Epidermal melanocyte (primary cell): Measurements from ENCODE around the gene IFNA10.
A peak's percentile ranks its signal among the peaks of the same experiment; 100 is the strongest.
"Not testable (repeated sequence)": the region's sequence is repeated elsewhere in the genome, so short reads cannot be mapped to it uniquely, and the experiment has no call there.

Experiments used
- DNase-seq: peaks from one replicate; pipeline ENCODE4 v3.0.0; 2011; ENCODE audit warnings: low spot score; ENCODE audit not compliant: insufficient read length

The IFNA10 gene

GRCh38 chr9:21207043-21207442 is at the start of gene IFNA10:
IFNA10 (minus strand) TSS chr9:21207143; CDS start chr9:21207097, 46 bp downstream.
- not testable (repeated sequence) for DNase-seq

- no peak for DNase-seq
Observed at GRCh38 chr9:21255538-21256212, 48.7 kb upstream of the IFNA10 start.

GRCh38 chr9:21252721-21253547 is 46.0 kb upstream of the IFNA10 start:
- peak; percentile 23 for DNase-seq

- no peak for DNase-seq
Observed at GRCh38 chr9:21251638-21252037, 44.7 kb upstream of the IFNA10 start.

- no peak for DNase-seq
Observed at GRCh38 chr9:21251190-21251589, 44.2 kb upstream of the IFNA10 start.

GRCh38 chr9:21244836-21245235 is 37.9 kb upstream of the IFNA10 start:
- DNase-seq, result no peak

GRCh38 chr9:21239911-21240310 is 33.0 kb upstream of the IFNA10 start, which contains the start of gene IFNA14:
IFNA14 (minus strand) TSS chr9:21240005; CDS start chr9:21239935, 70 bp downstream.
- no peak for DNase-seq

GRCh38 chr9:21236360-21236714 is 29.4 kb upstream of the IFNA10 start:
- DNase-seq, result not testable (repeated sequence)

- DNase-seq, result not testable (repeated sequence)
Observed at GRCh38 chr9:21235468-21236359, 28.8 kb upstream of the IFNA10 start.

GRCh38 chr9:21234153-21234687 is 27.3 kb upstream of the IFNA10 start:
- DNase-seq, result no peak

GRCh38 chr9:21233258-21233657 is 26.3 kb upstream of the IFNA10 start:
- no peak for DNase-seq

GRCh38 chr9:21228122-21228521 is 21.2 kb upstream of the IFNA10 start, which contains the start of gene IFNA17:
IFNA17 (minus strand) TSS chr9:21228222; CDS start chr9:21228173, 49 bp downstream.
- no peak for DNase-seq

GRCh38 chr9:21217211-21217610 is 10.3 kb upstream of the IFNA10 start, which contains the start of gene IFNA16:
IFNA16 (minus strand) TSS chr9:21217311; CDS start chr9:21217305, 6 bp downstream.
- not testable (repeated sequence) for DNase-seq

- DNase-seq, result not testable (repeated sequence)
Observed at GRCh38 chr9:21213411-21214326, 6.7 kb upstream of the IFNA10 start.

GRCh38 chr9:21212160-21212559 is 5.2 kb upstream of the IFNA10 start:
- DNase-seq, result not testable (repeated sequence)

- not testable (repeated sequence) for DNase-seq
Observed at GRCh38 chr9:21210782-21211181, 3.8 kb upstream of the IFNA10 start.

GRCh38 chr9:21210311-21210710 is 3.4 kb upstream of the IFNA10 start:
- DNase-seq, result no peak

GRCh38 chr9:21205204-21205603 is 1.7 kb downstream of the IFNA10 start:
- DNase-seq, result no peak

- not testable (repeated sequence) for DNase-seq
Observed at GRCh38 chr9:21202105-21202504, 4.8 kb downstream of the IFNA10 start, which contains the start of gene IFNA7. IFNA7 (minus strand) TSS chr9:21202205; CDS start chr9:21202165, 40 bp downstream.
